Activated CD8-positive, alpha-beta T cell treated with anti-CD3 and anti-CD28 coated beads, Interleukin-2, amount 10 ng/mL, durations not matched to agents 7 days and 5 days (primary cell): ENCODE measurements around the gene IKBIP. TPM values are rescaled to one million over a fixed set of nuclear protein-coding genes. Genes with fewer than 3 reads are reported as not detected.
A peak's percentile ranks its signal among the peaks of the same experiment; 100 is the strongest.
"Not testable (repeated sequence)": the region's sequence is repeated elsewhere in the genome, so short reads cannot be mapped to it uniquely, and the experiment has no call there.

ENCODE experiments used
- ATAC-seq: fragments of 150-1000 bp; cut with Tn5 transposase; one replicate; pipeline ENCODE4 v1.10.0; 2021; ENCODE audit warnings: moderate library complexity
- CTCF ChIA-PET: fragments of 350-600 bp; sonication (Branson Sonifier 250); formaldehyde crosslinking; loops from one replicate; lab custom pipeline; 2021; ENCODE audit warnings: antibody characterized with exemption; lab: Charles Lee
- POLR2A ChIA-PET: fragments of 350-600 bp; sonication (Branson Sonifier 250); formaldehyde crosslinking; loops from one replicate; lab custom pipeline; 2021; ENCODE audit warnings: antibody characterized with exemption; lab: Charles Lee
- DNase-seq: peaks from one replicate; pipeline ENCODE4 v3.0.0-alpha.2; 2020
- H3K27ac Mint-ChIP-seq: one replicate; pipeline ENCODE4 v1.8.0; 2021; ENCODE audit warnings: mild to moderate bottlenecking, mixed read lengths
- H3K27me3 Mint-ChIP-seq: one replicate; pipeline ENCODE4 v1.8.0; 2021; ENCODE audit warnings: low read depth, mixed read lengths
- H3K36me3 Mint-ChIP-seq: one replicate; pipeline ENCODE4 v1.8.0; 2021; ENCODE audit warnings: low read depth, mixed read lengths
- H3K4me1 Mint-ChIP-seq: one replicate; pipeline ENCODE4 v1.8.0; 2021; ENCODE audit warnings: low read depth, mixed read lengths
- H3K4me3 Mint-ChIP-seq: one replicate; pipeline ENCODE4 v1.8.0; 2021; ENCODE audit warnings: mild to moderate bottlenecking, mixed read lengths
- H3K9me3 Mint-ChIP-seq: one replicate; pipeline ENCODE4 v1.8.0; 2022; ENCODE audit warnings: mixed read lengths; ENCODE audit not compliant: insufficient read depth
- total RNA-seq, 2 experiments: library from RNA; stranded (reverse); gene quantifications; one replicate each; pipeline ENCODE4 v1.2.3, GENCODE V29; 2021

IKBIP gene
- total RNA-seq, 2 experiments from 2014 or later, result 35.4 to 35.8 TPM

DNA sequence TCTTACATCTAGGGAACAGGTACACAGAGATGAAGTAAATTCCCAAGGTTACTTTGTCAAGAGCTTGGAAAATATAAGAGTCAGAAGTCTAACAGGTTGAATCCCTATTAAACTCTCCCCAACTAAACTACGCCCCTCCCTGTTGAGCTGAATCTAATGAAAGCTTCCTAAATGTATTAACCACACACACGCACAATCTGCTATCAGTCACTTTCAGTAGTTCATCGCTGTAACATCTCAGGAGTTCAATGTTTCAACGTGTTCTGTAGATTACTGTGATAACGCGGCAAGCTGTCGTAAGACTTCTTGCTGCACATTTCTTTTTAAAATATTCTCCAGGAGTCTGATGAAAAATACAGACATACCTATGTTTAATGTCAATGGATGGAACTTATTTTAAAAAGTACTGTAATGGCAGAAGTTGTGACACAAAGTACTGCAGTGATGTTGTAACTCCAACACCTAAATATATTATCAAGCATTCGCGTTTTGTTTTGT, 51.7 kb downstream of the IKBIP start:
- no peak for DNase-seq
- Mint-ChIP-seq H3K9me3 (no peaks in the 10 kb centered on the region), H3K36me3 (peaks cover 35% of the 10 kb centered on the region), H3K4me1 (peaks cover 25% of the 10 kb centered on the region), H3K4me3 (peak overlapping the region; percentile 84), H3K27me3 (no peaks in the 10 kb centered on the region), H3K27ac (peak overlapping the region; percentile 98)
- ATAC-seq, result no peak
- ChIA-PET POLR2A (interaction anchor here (1.0 to 4.1 kb wide), 9 partner anchors 9 to 78 kb away, joined by 3 to 49 read pairs (median 8); partner anchors contain the start of genes IKBIP and TMPO), CTCF (interaction anchor here (0.8 to 4.8 kb wide), 9 partner anchors 12 to 101 kb away, joined by 3 to 34 read pairs (median 5); partner anchors contain the start of gene IKBIP)

DNA sequence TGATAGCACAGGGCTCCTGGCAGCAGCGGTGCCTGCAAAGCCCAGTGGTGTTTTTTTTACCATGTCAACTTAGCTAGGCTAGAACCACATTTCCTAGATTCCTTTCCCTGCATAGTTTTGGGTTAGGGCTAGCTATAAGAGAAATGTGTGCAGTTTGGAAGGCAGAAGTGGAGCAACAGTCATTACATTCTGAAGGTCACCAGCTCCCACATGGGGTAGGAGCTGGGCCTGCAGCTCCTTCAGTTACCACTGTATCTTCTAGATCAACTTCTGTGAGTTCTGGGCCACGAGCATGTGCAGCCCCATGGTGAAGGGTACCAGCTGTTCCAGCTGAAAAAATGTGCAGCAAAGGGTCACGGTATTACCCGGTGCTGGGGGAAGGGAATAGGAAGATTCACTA, 53.4 kb downstream of the IKBIP start:
- no peak for ATAC-seq

DNA sequence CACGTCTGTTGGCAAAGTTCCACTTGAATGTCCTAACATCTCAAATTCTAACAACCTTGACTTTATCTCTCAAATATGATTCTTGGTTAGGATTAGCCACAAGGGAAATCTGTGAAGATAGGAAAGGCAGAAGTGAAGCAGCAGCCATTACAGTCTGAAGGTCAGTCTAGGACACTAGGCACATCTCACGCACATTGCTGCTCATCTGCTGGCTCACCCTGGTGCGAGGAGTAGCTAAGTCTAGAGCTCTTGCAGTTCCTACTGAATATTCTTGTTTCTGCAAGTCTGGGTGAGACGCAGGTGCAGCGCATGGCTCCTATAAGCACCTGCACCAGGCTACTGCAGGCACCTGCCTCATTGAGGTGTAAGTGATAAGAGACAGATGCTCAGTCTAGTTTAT, 57.5 kb downstream of the IKBIP start:
- Mint-ChIP-seq H3K4me3 (no peak overlapping the region), H3K4me1 (no peaks in the 10 kb centered on the region), H3K36me3 (no peaks in the 10 kb centered on the region), H3K9me3 (no peaks in the 10 kb centered on the region), H3K27ac (no peak overlapping the region), H3K27me3 (no peaks in the 10 kb centered on the region)
- ATAC-seq (no peak), DNase-seq (no peak)
- ChIA-PET POLR2A (no interaction called here), CTCF (interaction anchor here (0.9 to 5.1 kb wide), 2 partner anchors 20 kb away, joined by 3 to 24 read pairs; no protein-coding TSS in a partner anchor)

More for the DNA sequence above, 53.4 kb downstream of the IKBIP start:
- H3K9me3 Mint-ChIP-seq, result no peaks in the 10 kb centered on the region
- H3K36me3 Mint-ChIP-seq, result peaks cover 20% of the 10 kb centered on the region
- POLR2A ChIA-PET, result no interaction called here
- CTCF ChIA-PET, result interaction anchor here (1.7 kb wide), 1 partner anchor 25 kb away, joined by 10 read pairs; no protein-coding TSS in a partner anchor
- no peaks in the 10 kb centered on the region for H3K27me3 Mint-ChIP-seq
- H3K27ac Mint-ChIP-seq, result no peak overlapping the region
- peaks cover 16% of the 10 kb centered on the region for H3K4me1 Mint-ChIP-seq
- no peak for DNase-seq
- H3K4me3 Mint-ChIP-seq, result no peak overlapping the region

DNA sequence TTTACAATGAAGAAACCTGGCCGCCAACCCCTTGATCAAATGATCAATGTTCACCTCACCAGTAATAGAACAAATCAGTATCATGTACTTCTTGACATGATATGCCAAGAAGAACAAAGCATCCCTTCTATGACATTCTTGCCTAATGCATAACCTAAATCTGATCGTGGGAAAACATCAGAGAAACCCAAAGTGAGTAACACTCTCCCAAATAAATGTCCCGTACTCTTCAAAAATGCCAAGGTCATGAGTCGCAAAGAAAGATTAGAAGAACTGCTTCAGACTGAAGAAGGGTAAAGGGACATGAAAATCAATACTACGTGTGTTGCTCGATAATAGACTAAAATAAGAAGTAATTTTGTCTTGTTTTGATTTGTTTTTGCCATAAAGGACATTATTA, 62.5 kb downstream of the IKBIP start:
- H3K27me3 Mint-ChIP-seq, result peaks cover 2% of the 10 kb centered on the region
- no peaks in the 10 kb centered on the region for H3K9me3 Mint-ChIP-seq
- POLR2A ChIA-PET, result no interaction called here
- no peaks in the 10 kb centered on the region for H3K4me1 Mint-ChIP-seq
- DNase-seq (no peak), ATAC-seq (no peak)
- H3K36me3 Mint-ChIP-seq, result no peaks in the 10 kb centered on the region
- CTCF ChIA-PET, result interaction anchor here (0.6 to 1.9 kb wide), 2 partner anchors 11 to 50 kb away, joined by 3 to 4 read pairs; partner anchors contain the start of gene SLC25A3
- no peak overlapping the region for H3K27ac Mint-ChIP-seq
- no peak overlapping the region for H3K4me3 Mint-ChIP-seq

DNA sequence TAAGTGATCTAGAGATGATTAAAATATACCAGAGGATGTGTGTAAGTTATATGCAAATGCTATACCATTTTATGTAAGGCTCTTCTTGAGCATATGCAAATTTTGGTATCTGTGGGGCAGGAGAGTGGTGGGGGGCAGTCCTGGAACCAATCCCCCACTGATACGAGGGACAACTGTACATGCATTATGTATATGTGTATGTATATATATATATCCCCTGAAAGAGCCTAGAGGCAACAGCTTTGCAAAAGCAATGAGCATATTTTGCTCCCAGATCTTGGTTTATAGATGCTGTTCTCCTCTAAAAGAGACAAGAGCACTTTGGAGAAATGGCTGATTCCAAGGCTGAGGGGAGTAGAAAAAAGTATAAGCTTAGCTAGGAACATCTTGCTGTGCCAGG, 63.5 kb downstream of the IKBIP start:
- no peak overlapping the region for H3K4me3 Mint-ChIP-seq
- no peaks in the 10 kb centered on the region for H3K4me1 Mint-ChIP-seq
- DNase-seq, result no peak
- no peak for ATAC-seq
- H3K27me3 Mint-ChIP-seq, result peaks cover 2% of the 10 kb centered on the region
- H3K27ac Mint-ChIP-seq, result no peak overlapping the region
- no peaks in the 10 kb centered on the region for H3K9me3 Mint-ChIP-seq
- H3K36me3 Mint-ChIP-seq, result no peaks in the 10 kb centered on the region
- POLR2A ChIA-PET, result no interaction called here
- CTCF ChIA-PET, result interaction anchor here (0.9 to 1.9 kb wide), 3 partner anchors 9 to 14 kb away, joined by 4 read pairs; partner anchors contain the start of gene SLC25A3

DNA sequence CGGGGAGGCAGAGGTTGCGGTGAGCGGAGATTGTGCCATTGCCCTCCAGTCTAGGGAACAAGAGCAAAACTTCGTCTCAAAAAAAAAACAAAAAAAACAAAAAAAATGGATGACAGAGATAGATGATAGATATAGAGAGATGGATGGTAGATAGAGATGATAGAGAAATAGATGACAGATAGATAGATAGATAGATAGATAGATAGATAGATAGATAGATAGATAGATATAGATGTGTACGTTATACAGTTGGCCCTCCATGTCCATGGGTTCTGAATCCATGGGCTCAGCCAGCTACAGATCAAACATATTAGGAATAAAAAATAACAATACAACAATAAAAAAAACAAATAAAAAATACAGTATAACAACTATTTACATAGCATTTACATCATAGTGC, 63.9 kb downstream of the IKBIP start:
- Mint-ChIP-seq H3K4me3 (no peak overlapping the region), H3K4me1 (no peaks in the 10 kb centered on the region), H3K9me3 (no peaks in the 10 kb centered on the region), H3K27me3 (peaks cover 2% of the 10 kb centered on the region), H3K27ac (no peak overlapping the region), H3K36me3 (no peaks in the 10 kb centered on the region)
- ChIA-PET POLR2A (no interaction called here), CTCF (interaction anchor here (0.9 to 1.9 kb wide), 3 partner anchors 8 to 14 kb away, joined by 4 read pairs; partner anchors contain the start of gene SLC25A3)
- ATAC-seq (no peak), DNase-seq (no peak)

DNA sequence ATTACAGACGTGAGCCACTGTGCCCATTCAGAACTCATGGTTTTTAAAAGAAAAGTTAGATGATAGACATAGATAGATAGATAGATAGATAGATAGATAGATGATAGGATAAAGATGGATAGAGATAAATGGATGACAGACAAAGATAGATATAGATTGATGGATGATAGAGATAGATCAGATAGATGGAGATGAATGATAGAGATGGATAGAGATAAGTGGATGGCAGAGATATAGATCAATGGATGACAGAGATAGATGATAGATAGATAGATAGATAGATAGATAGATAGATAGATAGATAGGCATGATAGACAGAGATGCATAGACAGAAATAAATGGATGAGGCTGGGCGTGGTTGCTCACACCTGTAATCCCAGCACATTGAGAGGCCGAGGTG, 64.8 kb downstream of the IKBIP start:
- Mint-ChIP-seq H3K4me3 (no peak overlapping the region), H3K36me3 (no peaks in the 10 kb centered on the region), H3K9me3 (no peaks in the 10 kb centered on the region), H3K27ac (no peak overlapping the region), H3K27me3 (peaks cover 2% of the 10 kb centered on the region), H3K4me1 (no peaks in the 10 kb centered on the region)
- DNase-seq, result no peak
- ChIA-PET CTCF (no interaction called here), POLR2A (no interaction called here)
- ATAC-seq, result no peak

DNA sequence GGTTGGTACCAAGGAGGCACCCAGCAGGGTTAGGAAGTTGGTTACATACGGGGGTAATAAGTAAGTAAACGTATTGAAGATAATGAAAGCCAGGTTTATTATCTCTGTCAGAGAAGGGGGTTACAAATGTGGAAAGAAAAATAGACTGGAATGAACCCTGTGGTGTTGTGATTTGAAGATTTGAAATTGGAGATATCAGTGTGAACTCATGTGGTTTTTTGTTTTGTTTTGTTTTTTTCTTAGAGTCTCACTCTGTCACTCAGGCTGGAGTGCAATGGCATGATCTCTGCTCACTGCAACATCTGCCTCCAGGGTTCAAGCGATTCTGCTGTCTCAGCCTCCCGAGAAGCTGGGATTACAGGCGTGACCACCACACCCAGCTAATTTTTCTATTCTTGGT, 65.2 kb downstream of the IKBIP start:
- no peaks in the 10 kb centered on the region for H3K4me1 Mint-ChIP-seq
- DNase-seq (no peak), ATAC-seq (no peak)
- peaks cover 2% of the 10 kb centered on the region for H3K27me3 Mint-ChIP-seq
- no peaks in the 10 kb centered on the region for H3K9me3 Mint-ChIP-seq
- H3K27ac Mint-ChIP-seq, result no peak overlapping the region
- ChIA-PET POLR2A (no interaction called here), CTCF (interaction anchor here (1.2 kb wide), 1 partner anchor 13 kb away, joined by 4 read pairs; no protein-coding TSS in a partner anchor)
- no peaks in the 10 kb centered on the region for H3K36me3 Mint-ChIP-seq
- H3K4me3 Mint-ChIP-seq, result no peak overlapping the region

DNA sequence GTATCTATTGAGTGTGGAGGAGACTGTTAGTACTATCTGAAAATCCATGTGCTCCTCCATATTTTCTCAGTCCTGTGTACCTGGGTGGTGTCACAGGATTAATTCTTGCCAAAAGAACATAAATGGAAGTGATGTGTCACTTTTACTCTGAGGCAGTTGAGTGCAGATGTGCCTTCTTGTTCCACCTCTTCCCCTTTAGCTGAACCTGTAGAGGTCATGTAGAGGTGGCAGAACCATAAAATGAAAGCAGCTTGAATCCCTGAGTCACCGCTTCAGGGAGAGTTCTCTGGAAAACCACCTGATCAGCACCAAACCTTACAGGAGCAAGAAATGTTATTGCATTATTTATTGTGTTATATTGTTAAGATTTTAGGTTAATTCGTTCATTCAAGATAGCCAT, 65.8 kb downstream of the IKBIP start:
- Mint-ChIP-seq H3K4me3 (no peak overlapping the region), H3K36me3 (no peaks in the 10 kb centered on the region), H3K9me3 (no peaks in the 10 kb centered on the region), H3K4me1 (no peaks in the 10 kb centered on the region), H3K27ac (no peak overlapping the region), H3K27me3 (peaks cover 2% of the 10 kb centered on the region)
- CTCF ChIA-PET, result interaction anchor here (1.2 kb wide), 1 partner anchor 12 kb away, joined by 4 read pairs; no protein-coding TSS in a partner anchor
- ATAC-seq (no peak), DNase-seq (no peak)
- POLR2A ChIA-PET, result interaction anchor here (1.0 kb wide), 1 partner anchor 12 kb away, joined by 3 read pairs; no protein-coding TSS in a partner anchor

DNA sequence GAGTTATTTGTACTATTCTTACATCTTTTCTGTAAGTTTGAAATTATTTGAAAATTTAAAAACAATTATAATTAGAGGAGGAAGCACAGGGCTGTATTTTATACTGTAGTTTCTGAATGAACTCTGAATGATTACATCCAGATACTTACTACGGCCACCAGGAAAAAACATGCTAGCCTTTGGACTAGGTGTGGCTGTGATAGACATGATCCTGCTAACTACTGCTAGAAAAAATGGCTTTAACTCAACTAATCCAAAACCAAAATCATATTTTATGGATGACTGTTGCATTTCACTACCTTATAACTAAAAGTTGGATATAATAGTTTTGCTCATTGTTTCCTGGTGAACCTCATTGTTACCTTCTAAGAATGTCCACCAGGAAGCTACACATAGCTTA, 66.2 kb downstream of the IKBIP start:
- DNase-seq (no peak), ATAC-seq (no peak)
- Mint-ChIP-seq H3K4me1 (no peaks in the 10 kb centered on the region), H3K36me3 (no peaks in the 10 kb centered on the region), H3K9me3 (no peaks in the 10 kb centered on the region), H3K27ac (no peak overlapping the region), H3K4me3 (no peak overlapping the region), H3K27me3 (peaks cover 2% of the 10 kb centered on the region)
- ChIA-PET CTCF (interaction anchor here (1.2 kb wide), 1 partner anchor 12 kb away, joined by 4 read pairs; no protein-coding TSS in a partner anchor), POLR2A (interaction anchor here (1.0 kb wide), 1 partner anchor 11 kb away, joined by 3 read pairs; no protein-coding TSS in a partner anchor)

DNA sequence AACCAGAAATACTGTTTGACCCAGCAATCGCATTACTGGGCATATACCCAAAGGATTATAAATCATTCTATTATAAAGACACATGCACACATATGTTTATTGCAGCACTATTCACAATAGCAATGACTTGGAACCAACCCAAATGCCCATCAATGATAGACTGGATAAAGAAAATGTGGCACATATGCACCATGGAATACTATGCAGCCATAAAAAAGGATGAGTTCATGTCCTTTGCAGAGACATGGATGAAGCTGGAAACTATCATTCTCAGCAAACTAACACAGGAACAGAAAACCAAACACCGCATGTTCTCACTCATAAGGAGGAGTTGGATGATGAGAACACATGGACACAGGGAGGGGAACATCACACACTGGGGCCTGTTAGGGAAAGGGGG, 67.8 kb downstream of the IKBIP start:
- H3K27ac Mint-ChIP-seq, POLR2A ChIA-PET, DNase-seq, H3K9me3 Mint-ChIP-seq, H3K4me1 Mint-ChIP-seq, ATAC-seq, H3K27me3 Mint-ChIP-seq, H3K36me3 Mint-ChIP-seq, H3K4me3 Mint-ChIP-seq: not testable (repeated sequence)
- CTCF ChIA-PET, result interaction anchor here (1.7 kb wide), 1 partner anchor 11 kb away, joined by 12 read pairs; no protein-coding TSS in a partner anchor

DNA sequence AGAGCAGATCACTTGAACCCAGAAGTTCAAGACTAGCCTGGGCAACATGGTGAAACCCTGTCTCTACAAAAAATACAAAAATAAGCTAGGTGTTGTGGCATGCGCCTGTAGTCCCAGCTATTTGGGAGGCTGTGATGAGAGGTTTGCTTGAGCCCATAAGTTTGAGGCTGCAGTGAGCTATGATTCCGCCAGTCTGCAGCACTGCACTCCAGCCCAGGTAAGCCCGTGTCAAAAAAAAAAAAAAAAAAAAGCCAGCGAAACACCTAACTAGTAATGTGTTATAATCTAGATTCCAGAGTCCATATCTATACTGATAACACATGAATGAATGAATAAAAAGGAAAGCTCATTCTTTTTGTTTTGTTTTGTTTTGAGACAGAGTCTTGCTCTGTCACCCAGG, 69.6 kb downstream of the IKBIP start:
- ATAC-seq, result no peak

More for the DNA sequence above, 69.6 kb downstream of the IKBIP start:
- Mint-ChIP-seq H3K4me1 (no peaks in the 10 kb centered on the region), H3K36me3 (no peaks in the 10 kb centered on the region), H3K27ac (no peak overlapping the region), H3K9me3 (no peaks in the 10 kb centered on the region), H3K4me3 (no peak overlapping the region), H3K27me3 (no peaks in the 10 kb centered on the region)
- DNase-seq, result no peak
- CTCF ChIA-PET, result interaction anchor here (1.2 kb wide), 1 partner anchor 8 kb away, joined by 6 read pairs; no protein-coding TSS in a partner anchor
- POLR2A ChIA-PET, result interaction anchor here (0.7 kb wide), 1 partner anchor 65 kb away, joined by 3 read pairs; no protein-coding TSS in a partner anchor
